NCI-H524 (cell line): ENCODE measurements around the gene PABPN1L.
"Not testable (repeated sequence)": the region's sequence is repeated elsewhere in the genome, so short reads cannot be mapped to it uniquely, and the experiment has no call there.

Source experiments
- DNase-seq, 2 experiments: peaks; one replicate each; lab custom pipeline; 2025; lab: John Stamatoyannopoulos, UW

Gene PABPN1L

DNA sequence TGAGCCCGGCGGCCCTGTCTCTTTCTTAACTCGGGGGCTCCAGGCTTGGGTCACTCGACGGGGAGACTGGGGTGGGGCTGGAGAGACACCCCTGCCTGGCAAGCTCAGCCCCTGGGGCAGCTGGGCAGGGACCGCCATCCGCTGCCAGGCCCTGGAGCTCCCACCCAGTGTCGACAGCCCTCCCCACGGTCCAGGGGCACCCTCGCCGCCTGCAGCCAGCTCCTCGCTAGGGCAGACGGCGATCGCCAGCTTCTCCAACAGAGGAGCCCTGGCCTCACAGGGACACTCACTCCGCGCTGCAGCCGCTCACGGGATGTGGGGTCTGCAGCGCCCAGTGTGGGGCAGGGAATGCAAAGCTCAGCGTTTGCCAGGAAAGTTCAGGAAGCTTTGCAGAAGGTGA, 38.7 kb downstream of the PABPN1L start:
- DNase-seq: no peak

DNA sequence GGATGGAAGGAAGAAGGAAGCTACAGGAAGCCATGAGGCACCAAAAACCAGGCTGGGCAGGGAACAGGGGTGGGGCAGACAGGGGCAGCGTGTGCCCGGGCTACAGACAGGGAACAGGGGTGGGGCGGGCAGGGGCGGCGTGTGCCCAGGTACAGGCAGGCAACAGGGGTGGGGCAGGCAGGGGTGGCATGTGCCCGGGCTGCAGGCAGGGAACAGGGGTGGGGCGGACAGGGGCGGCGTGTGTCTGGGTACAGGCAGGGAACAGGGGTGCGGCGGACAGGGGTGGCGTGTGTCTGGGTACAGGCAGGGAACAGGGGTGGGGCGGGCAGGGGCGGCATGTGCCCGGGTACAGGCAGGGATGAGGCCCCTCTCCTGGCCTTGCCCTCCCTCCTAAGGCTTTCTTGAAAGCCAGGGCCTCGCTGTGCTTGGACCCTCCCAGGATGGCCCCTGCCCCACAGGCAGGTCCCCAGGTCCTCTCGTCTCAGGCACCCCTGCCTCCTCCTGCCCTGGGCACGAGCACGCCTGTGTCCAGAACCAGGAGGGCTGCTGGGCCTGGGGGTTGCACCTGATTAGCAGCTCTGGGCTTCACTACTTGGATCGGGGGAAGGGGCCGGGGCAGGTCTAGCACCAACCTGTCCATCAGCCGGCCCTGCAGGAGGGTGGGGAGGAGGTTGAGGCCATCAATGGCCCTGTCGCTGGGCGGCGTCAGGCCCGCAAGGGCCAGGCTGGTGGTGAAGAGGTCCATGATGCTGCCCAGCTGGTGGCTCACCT, 40.2 kb downstream of the PABPN1L start:
- no peak for DNase-seq

DNA sequence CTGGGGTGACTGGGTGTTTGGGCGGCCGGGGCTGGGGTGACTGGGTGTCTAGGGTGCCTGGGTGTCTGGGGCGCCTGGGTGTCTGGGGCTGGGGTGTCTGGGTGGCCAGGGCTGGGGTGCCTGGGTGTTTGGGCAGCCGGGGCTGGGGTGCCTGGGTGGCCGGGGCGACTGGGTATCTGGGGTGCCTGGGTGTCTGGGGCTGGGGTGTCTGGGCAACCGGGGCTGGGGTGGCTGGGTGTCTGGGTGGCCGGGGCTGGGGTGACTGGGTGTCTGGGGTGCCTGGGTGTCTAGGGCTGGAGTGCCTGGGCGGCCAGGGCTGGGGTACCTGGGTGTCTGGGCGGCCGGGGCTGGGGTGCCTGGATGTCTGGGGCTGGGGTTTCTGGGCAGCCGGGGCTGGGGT, 41.3 kb downstream of the PABPN1L start:
- no peak for DNase-seq

DNA sequence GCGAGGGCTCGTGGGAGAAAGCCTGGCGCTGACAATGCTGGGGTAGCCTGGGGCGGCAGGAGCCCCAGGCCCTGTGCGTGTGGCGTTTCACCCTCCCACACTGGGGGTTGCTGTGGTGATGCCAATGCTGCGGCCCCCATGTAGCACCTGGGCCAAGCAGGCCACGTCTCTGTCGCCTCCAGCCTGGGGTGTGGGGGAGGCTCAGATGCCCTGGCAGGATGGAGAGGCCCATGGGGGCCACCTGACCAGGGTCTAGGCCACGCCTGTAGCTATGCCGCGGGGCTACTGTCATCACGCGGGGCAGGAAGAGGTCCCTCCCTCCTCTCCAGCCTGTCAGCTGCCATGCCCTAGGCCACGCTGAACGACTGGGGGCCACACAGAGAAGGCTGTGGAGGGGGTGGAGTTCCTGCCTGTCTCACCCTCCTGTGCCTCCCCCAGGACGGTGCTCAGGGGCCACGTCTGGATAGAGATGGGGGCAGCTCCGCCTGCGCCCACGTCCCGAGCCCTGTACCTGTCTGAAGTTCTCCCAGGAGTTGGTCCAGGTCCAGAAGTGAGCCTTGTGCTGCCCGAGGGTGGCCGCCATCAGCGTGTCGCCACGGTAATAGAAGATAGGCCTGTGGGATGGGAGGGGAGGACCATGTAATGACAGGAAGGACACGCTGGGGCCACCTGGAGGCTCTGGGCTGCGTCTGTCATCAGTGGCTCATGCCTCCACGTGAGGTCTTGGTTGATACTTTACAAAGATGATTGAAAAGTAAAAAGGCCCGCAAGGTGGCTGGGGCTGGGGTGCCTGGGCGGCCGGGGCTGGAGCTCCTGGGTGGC, 42.0 kb downstream of the PABPN1L start:
- DNase-seq: no peak

DNA sequence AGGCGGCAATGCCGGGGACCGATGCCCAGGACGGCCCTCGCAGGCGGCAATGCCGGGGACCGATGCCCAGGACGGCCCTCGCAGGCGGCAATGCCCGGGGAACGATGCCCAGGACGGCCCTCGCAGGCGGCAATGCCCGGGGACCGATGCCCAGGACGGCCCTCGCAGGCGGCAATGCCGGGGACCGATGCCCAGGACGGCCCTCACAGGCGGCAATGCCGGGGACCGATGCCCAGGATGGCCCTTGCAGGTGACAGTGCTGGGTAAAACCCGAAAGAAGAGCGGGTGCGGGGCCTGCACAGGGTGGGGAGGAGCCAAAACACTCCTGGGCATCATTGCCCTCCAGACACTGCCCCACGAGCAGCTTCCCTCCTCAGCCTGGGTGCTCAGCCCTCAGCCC, 42.8 kb downstream of the PABPN1L start:
- DNase-seq: not testable (repeated sequence)

DNA sequence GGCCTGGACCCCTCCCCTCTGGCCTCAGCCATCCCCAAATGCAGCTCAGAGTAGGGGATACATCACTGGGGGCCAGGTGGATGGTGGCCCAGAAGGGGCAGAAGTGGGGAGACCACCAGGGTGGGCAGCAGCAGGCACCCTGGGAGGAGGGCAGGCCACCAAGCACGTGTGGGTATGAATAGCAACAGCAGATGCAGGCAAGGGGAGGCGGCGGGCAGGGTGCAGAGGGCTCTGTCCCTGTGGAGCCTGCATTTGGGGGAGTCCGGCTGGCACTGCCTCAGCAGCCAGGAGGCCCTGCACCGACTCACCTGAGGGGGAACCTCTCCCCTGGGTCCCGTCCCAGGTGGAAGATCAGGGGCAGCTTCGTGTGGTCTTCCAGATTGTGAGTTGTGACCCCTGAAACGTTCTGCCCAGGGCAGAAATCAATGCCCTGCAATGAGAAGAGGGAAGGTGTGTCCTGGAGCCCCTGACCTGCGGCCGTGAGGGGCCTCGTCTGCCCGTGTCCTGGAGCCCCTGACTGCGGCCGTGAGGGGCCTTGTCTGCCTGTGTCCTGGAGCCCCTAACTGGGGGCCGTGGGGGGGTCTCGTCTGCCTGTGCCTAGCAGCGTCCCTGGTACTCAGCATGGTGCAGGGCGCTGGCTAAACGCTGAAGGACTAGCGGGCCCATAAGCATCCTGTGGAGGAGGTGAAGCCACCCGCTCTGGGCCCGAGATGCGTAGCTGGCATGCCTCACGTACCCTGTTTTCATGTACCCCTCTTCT, 44.0 kb downstream of the PABPN1L start:
- no peak for DNase-seq

DNA sequence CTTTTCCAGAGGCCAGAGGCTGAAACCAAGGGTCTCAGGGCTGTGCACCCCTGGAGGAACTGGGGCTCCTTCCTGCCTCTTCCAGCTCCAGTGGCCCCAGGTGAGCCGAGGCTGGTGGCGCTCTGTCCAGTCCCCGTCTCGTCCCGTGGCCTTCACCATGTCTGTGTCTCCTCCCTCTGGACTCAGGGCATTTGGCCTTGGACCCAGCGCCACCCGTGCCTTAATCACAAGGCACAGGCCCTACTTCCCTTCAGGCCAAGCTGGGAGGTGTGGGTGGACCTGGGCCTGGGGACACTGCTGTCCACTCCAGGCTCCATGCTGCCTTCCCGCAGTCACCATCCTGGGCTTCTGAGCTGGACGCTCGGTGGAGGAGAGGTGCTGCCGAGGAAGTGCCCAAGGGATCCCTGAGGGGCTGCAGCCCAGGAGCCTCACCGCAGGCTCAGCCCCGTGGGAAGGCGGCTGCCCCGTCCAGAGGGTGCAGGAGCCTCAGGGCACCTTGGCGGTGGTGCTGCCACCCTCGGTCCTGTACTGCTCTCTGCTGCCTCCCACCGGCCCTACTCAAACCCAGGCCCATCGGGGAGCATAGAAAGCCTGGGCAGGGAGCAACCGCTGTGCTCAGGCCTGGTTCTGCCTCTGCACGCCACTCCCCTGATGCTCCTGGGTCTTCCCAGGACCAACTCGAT, 45.2 kb downstream of the PABPN1L start:
- DNase-seq: no peak

DNA sequence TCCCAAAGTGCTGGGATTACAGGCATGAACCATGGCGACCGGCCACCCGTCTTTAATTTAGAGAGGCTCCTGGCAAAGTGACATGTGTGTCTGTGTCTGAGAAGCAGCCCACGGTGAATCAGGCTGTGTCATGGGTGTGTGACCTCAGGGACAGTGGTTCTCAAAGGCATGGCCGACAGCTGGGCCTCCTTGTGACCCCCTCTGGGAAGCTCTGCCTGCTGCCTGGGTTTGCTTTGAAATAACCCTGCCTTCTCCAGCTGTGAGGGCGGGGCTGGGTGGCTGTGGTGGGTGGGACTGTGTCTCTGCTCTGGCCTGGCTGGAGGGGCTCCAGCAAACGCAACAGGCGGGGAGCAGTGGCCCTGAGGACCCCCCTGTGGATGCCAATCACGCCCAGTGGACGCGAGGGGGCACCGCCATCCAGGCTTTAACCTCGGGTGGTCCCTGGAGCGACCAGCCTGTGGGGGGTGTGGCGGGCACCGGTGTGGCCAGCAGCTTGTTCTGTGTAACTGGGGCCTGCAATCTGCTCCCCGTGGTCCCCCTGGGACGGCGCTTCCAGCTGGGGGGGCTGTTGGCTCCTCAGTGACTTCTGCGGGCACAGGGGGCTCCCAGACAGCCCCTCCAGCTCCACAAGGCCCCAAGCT, 46.0 kb downstream of the PABPN1L start:
- no peak for DNase-seq

DNA sequence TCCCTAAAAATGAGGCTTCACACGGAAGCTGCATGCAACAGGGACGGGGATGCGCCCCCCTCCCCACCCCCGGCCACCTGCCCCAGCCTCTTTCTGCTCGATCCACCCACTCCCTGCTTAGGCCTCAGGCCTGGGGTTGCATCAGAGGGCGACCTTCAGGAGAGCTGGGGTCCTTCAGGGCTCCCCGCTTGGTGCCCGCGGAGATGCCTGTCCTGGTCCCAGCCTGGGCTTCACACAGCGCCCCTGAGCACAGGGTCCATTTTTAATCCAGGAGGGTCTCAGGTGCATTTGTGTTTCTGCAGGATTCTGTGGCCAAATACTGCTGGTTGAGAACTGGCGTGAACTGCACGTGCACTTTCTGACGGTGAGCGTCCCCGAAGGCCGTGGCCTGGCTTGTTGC, 47.3 kb downstream of the PABPN1L start:
- DNase-seq: no peak

DNA sequence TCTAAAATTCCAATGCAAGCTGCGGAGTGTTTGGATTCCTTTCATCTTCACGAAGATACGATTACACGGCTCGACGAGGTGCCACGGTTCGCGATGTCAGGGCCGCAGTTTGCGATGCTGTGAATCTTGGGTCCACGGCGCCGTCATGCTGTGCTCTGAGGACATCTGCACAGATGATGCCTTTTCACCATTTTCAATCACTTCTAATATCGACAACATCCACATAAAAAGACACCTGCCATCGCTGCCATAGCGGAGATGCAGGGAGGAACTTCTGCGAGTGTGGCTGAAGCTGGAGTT, 47.9 kb downstream of the PABPN1L start:
- DNase-seq: no peak

DNA sequence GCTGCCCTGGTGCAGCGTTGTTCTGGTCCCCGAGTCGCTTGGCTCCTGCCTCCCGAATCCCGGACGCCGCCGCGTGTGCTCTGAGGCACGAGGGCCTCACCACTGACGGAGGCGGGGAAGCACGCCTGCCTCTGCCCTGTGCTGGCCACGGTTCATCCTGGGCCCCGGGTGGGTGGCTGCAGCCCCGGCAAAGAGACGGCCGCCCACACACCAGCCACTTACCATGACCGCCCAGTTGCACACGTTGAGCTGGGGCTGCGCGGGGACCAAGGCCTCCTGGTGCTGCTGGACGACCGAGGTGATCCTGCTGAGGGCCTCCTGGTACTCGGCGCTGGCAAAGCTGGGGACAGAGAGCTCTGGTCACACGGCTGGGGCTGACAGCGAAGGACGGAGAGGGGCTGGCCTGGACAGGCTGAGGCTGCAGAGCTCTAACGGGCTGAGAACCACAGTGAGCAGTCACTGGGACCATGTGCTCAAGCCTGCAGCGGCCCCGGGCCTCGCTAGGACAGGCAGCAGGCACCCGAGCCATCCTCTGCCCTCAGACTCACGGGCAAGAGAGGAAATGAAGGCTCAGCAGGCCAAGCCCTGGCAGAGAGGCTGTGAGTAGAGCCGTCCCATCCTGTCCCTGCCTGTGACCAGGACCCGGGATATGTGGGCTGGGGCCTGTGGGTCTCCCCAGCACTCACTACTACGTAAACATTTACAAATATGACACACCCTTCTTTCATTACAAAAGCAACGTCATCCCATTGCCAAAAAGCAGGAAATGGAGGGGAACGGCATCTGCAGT, 48.5 kb downstream of the PABPN1L start:
- DNase-seq: no peak

DNA sequence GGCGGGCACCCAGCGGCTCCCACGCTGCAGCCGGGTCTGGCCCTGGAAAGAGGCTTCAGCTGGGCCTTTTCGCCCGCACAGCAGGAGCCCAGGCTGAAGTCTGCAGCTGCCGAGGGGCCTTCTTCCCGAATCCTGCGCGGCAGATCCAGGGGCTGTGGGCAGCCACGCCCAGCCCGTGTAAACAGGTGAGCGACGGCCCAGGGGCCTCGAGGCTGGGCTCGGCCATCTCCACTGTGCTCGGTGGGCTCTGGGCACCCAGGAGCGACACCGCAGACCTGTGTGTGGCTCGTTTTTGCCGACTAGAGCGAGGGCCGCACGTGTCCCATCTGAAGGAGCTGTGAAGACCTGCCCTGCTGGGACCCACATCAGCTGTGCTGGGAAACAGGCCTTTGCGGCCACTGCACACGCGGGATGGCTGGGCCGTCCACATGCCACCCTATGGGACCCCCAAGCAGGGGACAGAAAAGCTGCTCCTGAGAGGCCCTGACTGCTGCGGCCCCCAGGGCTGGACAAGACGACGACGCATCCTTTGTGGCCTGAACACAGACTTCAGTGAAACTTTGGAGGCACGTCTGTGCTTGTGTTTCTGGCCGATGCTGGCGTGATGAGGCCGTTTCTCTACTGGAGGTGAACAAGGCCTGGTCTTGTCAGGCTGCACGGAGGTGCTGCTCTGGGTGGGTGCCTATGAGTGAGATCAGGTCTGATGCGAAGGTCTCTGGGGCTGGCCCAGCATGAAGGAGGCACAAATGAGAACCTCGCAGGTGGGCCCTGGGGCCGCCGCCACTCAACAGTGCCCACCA, 49.5 kb downstream of the PABPN1L start:
- no peak for DNase-seq

DNA sequence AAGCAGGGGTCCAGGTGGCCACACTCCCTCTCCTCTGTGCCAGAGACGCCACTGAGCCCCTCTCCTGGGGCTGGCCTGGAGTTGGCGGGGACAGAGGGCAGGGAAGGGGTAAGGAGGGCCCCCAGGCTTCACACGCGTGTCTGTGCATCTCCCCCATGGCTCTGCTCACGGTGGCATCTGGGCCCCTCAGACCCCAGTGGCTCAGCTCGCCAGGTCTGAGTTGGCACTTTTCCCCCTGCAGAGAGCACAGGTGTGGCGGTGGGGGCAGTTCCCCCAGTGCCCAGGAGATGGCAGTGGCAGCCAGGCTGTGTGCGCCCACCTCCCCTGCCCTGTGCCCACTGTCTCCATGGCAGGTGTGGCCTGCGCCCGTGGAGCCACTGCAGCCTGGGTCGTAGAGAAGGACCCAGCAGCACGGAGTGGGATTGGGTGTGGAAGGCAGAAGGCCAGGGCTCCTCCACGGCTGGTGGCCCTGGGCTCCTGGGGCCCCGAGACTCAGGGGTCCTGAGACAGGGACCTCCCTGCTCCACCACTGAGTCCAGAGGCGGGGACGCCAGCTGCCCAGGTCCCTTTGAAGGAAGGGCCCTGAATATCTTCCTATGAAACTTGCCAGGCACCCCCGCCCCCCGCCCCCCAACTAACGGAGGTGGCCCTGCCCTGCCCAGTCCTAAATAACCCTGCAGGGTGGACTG, 50.4 kb downstream of the PABPN1L start:
- DNase-seq: peak; percentile 49 to 81

DNA sequence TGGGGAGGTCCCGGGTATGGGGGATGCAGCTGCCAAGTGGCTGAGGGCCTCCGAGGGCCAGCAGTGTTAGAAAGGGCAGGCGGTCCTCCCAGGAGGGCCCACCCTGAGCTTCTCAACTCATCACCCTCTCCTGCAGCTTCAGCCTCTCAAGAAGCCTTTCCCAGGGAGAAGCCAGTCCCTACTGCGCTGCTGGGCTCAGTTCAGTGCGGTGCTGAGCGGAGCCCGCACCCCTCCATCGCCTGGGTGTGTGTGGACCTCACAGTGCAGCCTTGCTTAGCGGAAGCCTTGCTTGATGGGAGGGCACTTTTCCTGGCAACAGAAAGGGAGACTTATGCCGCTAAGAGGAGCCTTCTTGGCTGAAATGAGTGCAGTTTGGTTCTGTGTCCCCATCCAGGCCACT, 51.2 kb downstream of the PABPN1L start:
- DNase-seq: no peak

DNA sequence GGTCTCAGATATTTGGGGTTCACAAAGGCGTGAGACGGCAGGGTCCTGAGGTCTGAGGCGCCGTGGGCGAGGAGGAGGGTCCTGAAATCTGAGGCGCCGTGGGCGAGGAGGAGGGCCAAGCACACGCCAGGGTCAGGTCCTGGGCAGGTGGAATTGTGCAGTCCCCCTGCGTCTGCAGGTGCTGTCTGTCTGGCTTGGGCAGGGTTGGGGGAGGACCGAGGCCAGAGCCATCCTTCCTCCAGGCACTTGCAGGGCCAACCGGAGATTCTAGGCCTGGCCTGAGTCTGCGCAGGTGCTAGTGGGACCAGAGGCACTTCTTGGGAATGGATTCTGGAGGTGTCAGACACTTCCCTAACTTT, 52.3 kb downstream of the PABPN1L start:
- DNase-seq: no peak
